A549 (cell line): Measurements from ENCODE around the gene ZNF362. TPM values are rescaled to one million over a fixed set of nuclear protein-coding genes. Genes with fewer than 3 reads are reported as not detected.

Experiments used
- ATAC-seq, 2 experiments: fragments of 200-7000 bp in 1 of 2; fragments of >200 bp in 1 of 2; cut with Nextera tagmentation in 1 of 2; cut with Tn5 transposase in 1 of 2; 3 replicates each; pipeline versions ENCODE4 v1.8.0 to v1.9.1; 2018 to 2020; ENCODE audit warnings: mild to moderate bottlenecking in 1 of 2, moderate library complexity in 1 of 2
- CTCF ChIA-PET: fragments of 300-600 bp; sonication (Branson Sonifier 250); formaldehyde crosslinking; extraction: SDS; loops from one replicate; lab custom pipeline; 2021; ENCODE audit warnings: antibody characterized with exemption, inconsistent platforms; lab: Yijun Ruan, JAX
- POLR2A ChIA-PET: fragments of 350-600 bp; formaldehyde crosslinking; extraction: SDS; loops from one replicate; lab custom pipeline; 2021; ENCODE audit warnings: antibody characterized with exemption, inconsistent platforms; lab: Yijun Ruan, JAX
- DNase-seq, 2 experiments: peaks; one replicate each; pipeline versions ENCODE4 v3.0.0 to v3.0.0-alpha.2; 2011 to 2016; ENCODE audit warnings: low read depth in 1 of 2, low spot score in 1 of 2
- FAIRE-seq: peaks from 2 replicates; lab custom pipeline; 2011; peaks lifted over from hg19 to GRCh38; lab: Jason Lieb, UNC
- H3K27ac ChIP-seq, 2 experiments: fragments of >200 bp; sonication (Bioruptor Twin); formaldehyde crosslinking; 3 replicates each; pipeline ENCODE4 v1.5.1; 2016 to 2017
- H3K4me1 ChIP-seq: fragments of >200 bp; sonication (Bioruptor Twin); formaldehyde crosslinking; 3 replicates; pipeline ENCODE4 v1.6.1; 2016
- H3K4me2 ChIP-seq: fragments of >200 bp; sonication (Bioruptor Twin); formaldehyde crosslinking; 3 replicates; pipeline ENCODE4 v1.6.1; 2016
- H3K4me3 ChIP-seq: fragments of >200 bp; sonication (Bioruptor Twin); formaldehyde crosslinking; 3 replicates; pipeline ENCODE4 v1.5.1; 2016
- H3K9me3 ChIP-seq: fragments of >200 bp; sonication (Bioruptor Twin); formaldehyde crosslinking; 3 replicates; pipeline ENCODE4 v1.6.1; 2016
- CHD2 ChIP-seq: fragments of 150-350 bp; IDR thresholded peaks from 2 replicates; pipeline ENCODE4 v1.6.1; 2014; ENCODE audit warnings: low read length; ENCODE audit not compliant: partially characterized antibody
- EHMT2 ChIP-seq: fragments of 200-600 bp; sonication (generic); IDR thresholded peaks from 2 replicates; pipeline ENCODE4 v1.6.1; 2016; ENCODE audit warnings: antibody characterized with exemption, low read depth, mild to moderate bottlenecking, moderate library complexity
- ESRRA ChIP-seq: fragments of 150-350 bp; IDR thresholded peaks from 2 replicates; pipeline ENCODE4 v1.6.1; 2014; ENCODE audit warnings: mild to moderate bottlenecking, low read length, borderline replicate concordance
- FOSL2 ChIP-seq, 2 experiments: fragments of 450-650 bp in 1 of 2; fragments of >200 bp in 1 of 2; sonication (Bioruptor Twin) in 1 of 2; formaldehyde crosslinking; IDR thresholded peaks; 2 replicates each; pipeline versions ENCODE4 v1.5.0 to v1.6.1; 2016 to 2020; ENCODE audit warnings: mild to moderate bottlenecking in 1 of 2, moderate library complexity in 1 of 2
- FOXS1 ChIP-seq: fragments of 250-450 bp; sonication (Bioruptor Pico); IDR thresholded peaks from 2 replicates; pipeline ENCODE4 v1.5.0; 2020; ENCODE audit warnings: mild to moderate bottlenecking, moderate library complexity
- HDAC2 ChIP-seq: fragments of 200-600 bp; sonication (generic); IDR thresholded peaks from 2 replicates; pipeline ENCODE4 v1.6.1; 2016
- HEYL ChIP-seq: fragments of 250-450 bp; sonication (Bioruptor Pico); IDR thresholded peaks from 2 replicates; pipeline ENCODE4 v1.8.0; 2021; ENCODE audit warnings: mild to moderate bottlenecking, moderate library complexity
- HOXB13 ChIP-seq: fragments of 250-450 bp; sonication (Bioruptor Pico); IDR thresholded peaks from 2 replicates; pipeline ENCODE4 v1.5.0; 2020; ENCODE audit warnings: low read depth, mild to moderate bottlenecking, moderate library complexity
- HOXB5 ChIP-seq: fragments of 250-450 bp; sonication (Bioruptor Pico); IDR thresholded peaks from 2 replicates; pipeline ENCODE4 v1.5.0; 2020; ENCODE audit warnings: mild to moderate bottlenecking, moderate library complexity
- KDM1A ChIP-seq: fragments of 200-600 bp; sonication (generic); IDR thresholded peaks from 2 replicates; pipeline ENCODE4 v1.6.1; 2016; ENCODE audit warnings: low read depth, mild to moderate bottlenecking
- MAFK ChIP-seq: fragments of 450-650 bp; IDR thresholded peaks from 2 replicates; pipeline ENCODE4 v1.6.1; 2014; ENCODE audit not compliant: partially characterized antibody
- MAZ ChIP-seq: fragments of 150-350 bp; IDR thresholded peaks from 2 replicates; pipeline ENCODE4 v1.6.1; 2014; ENCODE audit warnings: antibody characterized with exemption, low read depth, low read length, borderline replicate concordance
- MYC ChIP-seq: IDR thresholded peaks from 2 replicates; pipeline ENCODE4 v1.6.1; 2012; ENCODE audit warnings: mild to moderate bottlenecking, inconsistent platforms, low read length, improper control_type of control experiment, borderline replicate concordance
- NFE2L2 ChIP-seq: fragments of 150-350 bp; conservative IDR thresholded peaks from 2 replicates; pipeline ENCODE4 v1.6.1; 2014; ENCODE audit warnings: low read length
- POLR2AphosphoS2 ChIP-seq: conservative IDR thresholded peaks from 2 replicates; pipeline ENCODE4 v1.6.1; 2012; ENCODE audit warnings: low read length, improper control_type of control experiment, inconsistent platforms
- RARB ChIP-seq: fragments of 250-450 bp; sonication (Bioruptor Pico); IDR thresholded peaks from 2 replicates; pipeline ENCODE4 v1.8.0; 2021; ENCODE audit warnings: mild to moderate bottlenecking, moderate library complexity
- RCOR1 ChIP-seq: fragments of 150-350 bp; IDR thresholded peaks from 2 replicates; pipeline ENCODE4 v1.6.1; 2014; ENCODE audit warnings: antibody characterized with exemption, low read length, low read depth
- SMC3 ChIP-seq: fragments of >200 bp; sonication (Bioruptor Twin); formaldehyde crosslinking; IDR thresholded peaks from 3 replicates; pipeline ENCODE4 v1.6.1; 2018; ENCODE audit warnings: inconsistent platforms
- TFCP2L1 ChIP-seq: fragments of 250-450 bp; sonication (Bioruptor Pico); IDR thresholded peaks from 2 replicates; pipeline ENCODE4 v1.5.0; 2021; ENCODE audit warnings: mild to moderate bottlenecking
- ZNF302 ChIP-seq: fragments of 250-450 bp; sonication (Bioruptor Pico); IDR thresholded peaks from 2 replicates; pipeline ENCODE4 v1.9.0; 2021; ENCODE audit warnings: inconsistent platforms, mild to moderate bottlenecking, moderate library complexity
- WGBS: methylation state at CpG from one replicate; pipeline ENCODE4 v1.1.6; 2017; ENCODE audit errors: missing lambda C conversion rate; 5-methylcytosine and 5-hydroxymethylcytosine counted together
- polyA plus RNA-seq, 4 experiments: library from polyadenylated mRNA; depleted of rRNA in 3 of 4; stranded (reverse); fragments of >200 nt; fragmentation: RNase III in 1 of 4; extraction: RNeasy Plus Mini Kit Qiagen cat#74134 plus additional on column Dnase treatment in 1 of 4; gene quantifications; 2 replicates in 3 of 4; 3 replicates in 1 of 4; pipeline ENCODE4 v1.2.3, GENCODE V29; 2011 to 2017
- TF ChIP-seq, protein P1 (sequence below): fragments of >200 bp; sonication (Bioruptor Twin); formaldehyde crosslinking; IDR thresholded peaks from 3 replicates; pipeline ENCODE4 v1.6.1; 2016
- TF ChIP-seq, protein P2 (sequence below): fragments of 200-600 bp; sonication (generic); IDR thresholded peaks from 2 replicates; pipeline ENCODE4 v1.6.1; 2016; ENCODE audit warnings: antibody characterized with exemption, mild to moderate bottlenecking, moderate library complexity

The ZNF362 gene
- polyA plus RNA-seq, 2 of the 4 experiments (the other 2 are of a cell fraction) = 4.8 to 7.9 TPM

DNA sequence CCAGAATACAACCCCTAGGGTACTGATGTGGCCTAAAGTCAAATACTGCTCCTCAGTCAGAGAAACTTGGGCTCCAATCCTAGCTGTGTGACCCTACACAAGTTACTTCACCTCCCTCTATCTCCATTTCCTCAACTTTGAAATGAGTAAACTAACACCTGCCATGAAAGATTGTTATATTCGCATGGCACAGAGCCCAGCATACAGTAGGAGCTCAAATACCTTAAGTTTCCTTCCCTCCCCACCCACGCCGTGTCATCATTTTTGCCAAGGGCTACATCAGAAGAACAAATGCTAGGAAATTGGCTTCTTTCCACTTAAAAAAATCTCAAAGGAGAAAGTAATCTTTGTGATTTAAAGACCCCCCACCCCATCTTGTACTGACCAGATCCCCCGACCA, 22.2 kb upstream of the ZNF362 start:
- ATAC-seq (no peak), DNase-seq (no peak), FAIRE-seq (no peak)
- 78% methylated on average over 4 of the region's 4 CpGs for WGBS
- H3K4me1 ChIP-seq = no peaks in the 10 kb centered on the region
- H3K4me3 ChIP-seq = no peak overlapping the region
- no peak overlapping the region for H3K27ac ChIP-seq
- H3K4me2 ChIP-seq = no peak overlapping the region
- peak; percentile 9 for TF ChIP-seq MAFK
- TF ChIP-seq HOXB13 = no peak
- TF ChIP-seq, all 56 proteins: peak for 1
- CTCF ChIA-PET = interaction anchor here (1.1 kb wide), 1 partner anchor 132 kb away, joined by 3 read pairs; no protein-coding TSS in a partner anchor
- POLR2A ChIA-PET = no interaction called here
- H3K9me3 ChIP-seq = no peaks in the 10 kb centered on the region

DNA sequence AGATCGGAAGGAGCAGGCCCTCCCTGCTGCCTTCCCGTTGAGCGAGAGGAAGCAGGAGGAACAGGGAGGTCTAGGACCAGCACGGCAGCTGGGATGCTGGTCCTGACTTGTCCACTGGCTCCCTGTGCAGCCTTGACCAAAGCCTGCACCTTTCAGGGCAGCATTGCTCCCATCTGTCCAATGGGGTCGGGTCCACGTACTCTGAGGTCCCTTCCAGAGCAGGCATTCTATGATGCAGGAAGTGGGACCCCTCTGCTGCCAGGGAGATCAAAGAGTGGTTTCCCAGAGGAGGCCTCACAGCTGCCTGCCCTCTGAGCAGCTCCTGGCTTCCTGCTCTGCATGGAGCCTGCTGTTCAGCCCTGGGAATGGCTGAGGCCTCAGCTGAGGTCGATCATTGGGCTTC, 21.7 kb upstream of the ZNF362 start:
- Histone ChIP-seq H3K4me1 (no peaks in the 10 kb centered on the region), H3K4me3 (no peak overlapping the region), H3K27ac (no peak overlapping the region), H3K9me3 (no peaks in the 10 kb centered on the region), H3K4me2 (no peak overlapping the region)
- 64% methylated on average over 5 of the region's 7 CpGs for WGBS
- no peak for TF ChIP-seq RARB
- ChIA-PET CTCF (interaction anchor here (1.1 kb wide), 1 partner anchor 132 kb away, joined by 3 read pairs; no protein-coding TSS in a partner anchor), POLR2A (no interaction called here)
- DNase-seq (no peak), ATAC-seq (no peak), FAIRE-seq (no peak)

DNA sequence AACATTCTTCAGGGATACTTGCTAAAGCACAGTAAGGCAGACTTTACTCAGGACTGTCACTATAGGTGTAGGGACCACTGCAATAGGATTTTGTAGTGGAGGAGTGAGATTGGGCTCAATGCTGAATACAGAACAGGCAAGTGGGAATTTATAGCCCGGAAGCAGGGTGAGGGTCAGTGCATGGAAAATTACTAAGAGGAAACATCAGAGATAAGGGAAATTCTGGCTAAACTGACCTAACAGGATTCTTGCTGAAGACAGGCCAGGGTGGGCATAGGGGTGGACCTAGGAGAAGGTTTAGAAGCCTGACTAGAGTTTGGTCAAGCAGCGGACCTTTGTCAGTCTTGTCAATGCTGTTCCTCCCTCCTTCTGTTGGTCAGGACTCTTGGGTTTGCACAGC, 20.8 kb upstream of the ZNF362 start:
- ChIA-PET CTCF (no interaction called here), POLR2A (no interaction called here)
- DNase-seq = no peak
- no peak for FAIRE-seq
- ATAC-seq = no peak
- 81% methylated on average over 2 of the region's 2 CpGs for WGBS
- H3K4me2 ChIP-seq = no peak overlapping the region
- no peaks in the 10 kb centered on the region for H3K9me3 ChIP-seq
- no peak overlapping the region for H3K27ac ChIP-seq
- no peaks in the 10 kb centered on the region for H3K4me1 ChIP-seq
- no peak overlapping the region for H3K4me3 ChIP-seq
- TF ChIP-seq ZNF302 (CRISPR knock-in tag) (no peak), MAZ (no peak), FOXS1 (no peak), RCOR1 (no peak), POLR2AphosphoS2 (no peak), FOSL2 (IDR thresholded peaks at IDR 0.05) (no peak), FOSL2 (CRISPR knock-in tag; IDR thresholded peaks at IDR 0.05) (no peak), TFCP2L1 (no peak), MYC (no peak), HDAC2 (no peak), CHD2 (no peak), KDM1A (no peak), RARB (no peak), NFE2L2 (no peak), EHMT2 (no peak), ESRRA (no peak), SMC3 (no peak), HOXB5 (no peak), HEYL (no peak)
- TF ChIP-seq, protein P1, sequence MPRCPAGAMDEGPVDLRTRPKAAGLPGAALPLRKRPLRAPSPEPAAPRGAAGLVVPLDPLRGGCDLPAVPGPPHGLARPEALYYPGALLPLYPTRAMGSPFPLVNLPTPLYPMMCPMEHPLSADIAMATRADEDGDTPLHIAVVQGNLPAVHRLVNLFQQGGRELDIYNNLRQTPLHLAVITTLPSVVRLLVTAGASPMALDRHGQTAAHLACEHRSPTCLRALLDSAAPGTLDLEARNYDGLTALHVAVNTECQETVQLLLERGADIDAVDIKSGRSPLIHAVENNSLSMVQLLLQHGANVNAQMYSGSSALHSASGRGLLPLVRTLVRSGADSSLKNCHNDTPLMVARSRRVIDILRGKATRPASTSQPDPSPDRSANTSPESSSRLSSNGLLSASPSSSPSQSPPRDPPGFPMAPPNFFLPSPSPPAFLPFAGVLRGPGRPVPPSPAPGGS = no peak
- TF ChIP-seq, protein P2, sequence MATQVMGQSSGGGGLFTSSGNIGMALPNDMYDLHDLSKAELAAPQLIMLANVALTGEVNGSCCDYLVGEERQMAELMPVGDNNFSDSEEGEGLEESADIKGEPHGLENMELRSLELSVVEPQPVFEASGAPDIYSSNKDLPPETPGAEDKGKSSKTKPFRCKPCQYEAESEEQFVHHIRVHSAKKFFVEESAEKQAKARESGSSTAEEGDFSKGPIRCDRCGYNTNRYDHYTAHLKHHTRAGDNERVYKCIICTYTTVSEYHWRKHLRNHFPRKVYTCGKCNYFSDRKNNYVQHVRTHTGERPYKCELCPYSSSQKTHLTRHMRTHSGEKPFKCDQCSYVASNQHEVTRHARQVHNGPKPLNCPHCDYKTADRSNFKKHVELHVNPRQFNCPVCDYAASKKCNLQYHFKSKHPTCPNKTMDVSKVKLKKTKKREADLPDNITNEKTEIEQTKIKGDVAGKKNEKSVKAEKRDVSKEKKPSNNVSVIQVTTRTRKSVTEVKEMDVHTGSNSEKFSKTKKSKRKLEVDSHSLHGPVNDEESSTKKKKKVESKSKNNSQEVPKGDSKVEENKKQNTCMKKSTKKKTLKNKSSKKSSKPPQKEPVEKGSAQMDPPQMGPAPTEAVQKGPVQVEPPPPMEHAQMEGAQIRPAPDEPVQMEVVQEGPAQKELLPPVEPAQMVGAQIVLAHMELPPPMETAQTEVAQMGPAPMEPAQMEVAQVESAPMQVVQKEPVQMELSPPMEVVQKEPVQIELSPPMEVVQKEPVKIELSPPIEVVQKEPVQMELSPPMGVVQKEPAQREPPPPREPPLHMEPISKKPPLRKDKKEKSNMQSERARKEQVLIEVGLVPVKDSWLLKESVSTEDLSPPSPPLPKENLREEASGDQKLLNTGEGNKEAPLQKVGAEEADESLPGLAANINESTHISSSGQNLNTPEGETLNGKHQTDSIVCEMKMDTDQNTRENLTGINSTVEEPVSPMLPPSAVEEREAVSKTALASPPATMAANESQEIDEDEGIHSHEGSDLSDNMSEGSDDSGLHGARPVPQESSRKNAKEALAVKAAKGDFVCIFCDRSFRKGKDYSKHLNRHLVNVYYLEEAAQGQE = no peak
